ENCODE measurements around the gene PIEZO2.
"Not testable (repeated sequence)": the region's sequence is repeated elsewhere in the genome, so short reads cannot be mapped to it uniquely, and the experiment has no call there.

The PIEZO2 gene

DNA sequence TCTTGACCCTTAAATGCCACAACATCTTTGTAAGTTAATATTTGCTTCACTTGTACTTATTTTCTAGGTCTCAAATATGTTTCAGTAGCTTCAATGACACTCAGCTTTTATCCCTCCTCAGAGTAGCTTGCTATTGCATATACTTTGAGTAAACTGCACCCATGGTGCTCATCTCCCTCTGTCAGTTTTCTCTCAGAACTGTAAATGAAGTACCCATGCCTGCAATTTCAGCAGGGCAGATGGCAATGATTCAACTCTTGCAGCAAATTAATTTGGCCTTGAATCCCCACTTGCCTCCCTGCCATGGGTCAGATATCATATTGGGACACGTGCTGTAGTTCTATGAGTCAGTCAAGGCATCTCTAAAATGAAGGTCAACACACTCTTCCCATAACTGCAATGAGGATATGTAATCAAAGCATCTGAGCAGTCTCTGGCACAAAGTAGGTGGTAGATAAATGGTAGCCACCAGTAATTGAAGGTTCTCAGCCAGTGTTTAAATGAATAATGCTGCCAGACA, 225.8 kb downstream of the PIEZO2 start:
- DNase-seq: no peak

DNA sequence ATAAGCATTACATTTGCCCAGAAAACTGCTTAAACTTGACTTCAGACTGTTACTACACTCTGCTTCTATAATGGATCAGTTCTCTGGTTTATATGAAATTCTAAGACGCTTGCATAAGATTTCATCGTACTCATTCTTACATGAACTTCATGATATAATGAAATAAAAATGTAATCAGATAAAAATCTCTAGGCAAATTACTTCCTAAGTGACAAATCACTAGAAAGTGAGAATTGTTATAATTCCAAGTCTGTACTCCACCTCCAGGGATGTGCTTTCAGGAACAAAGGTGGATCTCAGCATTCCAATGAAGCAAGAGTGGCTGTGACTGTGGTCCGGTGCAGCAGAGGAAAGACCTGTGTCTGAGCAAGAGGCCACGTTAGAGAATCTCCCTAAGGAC, 226.2 kb downstream of the PIEZO2 start:
- DNase-seq: no peak

DNA sequence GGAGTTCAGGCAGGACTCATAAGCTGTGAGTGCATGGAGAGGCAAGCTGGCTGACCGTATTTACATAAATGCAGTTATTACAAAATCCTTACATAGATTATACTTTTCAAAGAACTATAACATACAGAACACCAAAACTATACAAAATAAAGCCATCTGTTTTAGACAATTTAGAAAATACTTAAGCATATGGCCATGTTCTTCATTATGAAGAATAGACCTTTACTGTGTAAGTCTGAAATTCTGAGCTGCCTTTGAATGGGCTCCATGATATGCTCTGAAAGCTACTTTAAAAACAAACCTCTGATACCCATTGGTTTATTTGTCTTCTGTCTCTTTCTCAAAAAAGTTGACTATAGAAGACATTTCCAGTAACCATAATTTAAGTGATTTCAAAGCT, 226.7 kb downstream of the PIEZO2 start:
- DNase-seq: not testable (repeated sequence)

DNA sequence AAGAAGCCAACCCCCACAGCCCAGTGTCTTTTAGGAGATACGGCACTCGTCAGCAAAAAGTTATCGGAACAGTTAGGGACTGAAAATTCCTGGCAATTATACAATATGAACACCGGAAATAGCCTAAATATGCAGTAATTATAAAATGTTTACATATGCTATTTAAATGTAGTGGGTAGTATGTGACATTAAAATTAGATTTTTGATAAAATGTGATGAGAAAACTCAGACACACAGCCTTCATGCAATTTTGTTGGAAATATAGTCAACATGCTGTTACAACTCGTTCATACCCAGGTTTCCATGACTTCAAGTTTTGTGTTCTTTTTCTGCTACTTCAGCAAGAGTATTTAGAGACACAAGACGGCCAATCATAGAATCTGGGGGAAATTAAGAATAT, 229.1 kb downstream of the PIEZO2 start:
- DNase-seq: not testable (repeated sequence)

DNA sequence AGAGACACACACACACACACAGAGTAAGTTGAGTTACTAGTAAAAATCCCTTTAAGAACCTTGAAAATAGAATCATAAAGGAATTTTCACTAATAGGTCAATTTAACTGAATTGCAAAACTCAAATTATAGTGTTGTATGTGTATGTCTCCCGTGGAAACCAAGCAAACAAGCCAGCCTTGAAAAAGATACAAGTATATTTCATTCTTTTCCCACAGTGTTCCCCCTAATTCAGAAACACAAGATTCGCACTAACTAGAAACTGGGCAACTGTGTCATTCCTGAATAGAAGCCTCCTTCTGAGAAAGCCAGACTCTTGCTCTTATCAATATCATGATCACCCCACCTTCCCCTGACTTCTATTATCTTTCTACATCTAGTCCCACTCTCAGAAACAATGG, 229.5 kb downstream of the PIEZO2 start:
- DNase-seq: no peak

DNA sequence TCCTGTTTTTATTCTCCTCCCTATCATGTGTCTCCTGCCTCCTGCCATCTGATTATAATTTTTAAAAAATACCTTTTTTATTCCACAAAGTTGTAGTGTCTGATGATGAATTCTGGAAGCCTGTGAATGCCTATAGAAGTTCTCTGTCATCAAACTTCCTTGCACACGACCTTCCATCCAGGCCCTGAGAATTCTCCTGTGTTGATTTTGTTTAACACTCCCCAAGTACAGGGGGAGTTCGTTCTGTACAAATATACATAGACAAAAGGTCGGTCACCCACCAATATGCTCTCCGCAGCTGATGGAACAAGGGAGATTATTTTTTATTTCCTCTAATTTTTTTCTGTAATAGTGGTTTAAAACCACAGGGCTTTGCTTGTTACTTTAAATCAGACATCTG, 232.5 kb downstream of the PIEZO2 start:
- DNase-seq: no peak

DNA sequence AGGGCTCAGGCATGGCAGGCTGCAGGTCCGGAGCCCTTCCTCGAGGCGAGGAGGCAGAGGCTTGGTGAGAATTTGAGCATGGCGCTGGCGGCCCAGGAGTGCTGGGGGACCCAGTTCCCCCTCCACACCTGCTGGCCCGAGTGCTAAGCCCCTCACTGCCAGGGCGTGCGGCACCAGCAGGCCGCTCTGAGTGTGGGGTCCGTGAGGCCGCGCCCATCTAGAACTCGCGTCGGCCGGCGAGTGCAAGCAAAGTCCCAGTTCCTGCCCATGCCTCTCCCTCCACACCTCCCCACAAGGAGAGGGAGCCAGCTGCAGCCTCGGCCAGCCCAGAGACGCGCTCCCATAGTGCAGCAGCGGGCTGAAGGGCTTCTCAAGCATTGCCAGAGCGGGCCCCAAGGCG, 233.0 kb downstream of the PIEZO2 start:
- DNase-seq: no peak

DNA sequence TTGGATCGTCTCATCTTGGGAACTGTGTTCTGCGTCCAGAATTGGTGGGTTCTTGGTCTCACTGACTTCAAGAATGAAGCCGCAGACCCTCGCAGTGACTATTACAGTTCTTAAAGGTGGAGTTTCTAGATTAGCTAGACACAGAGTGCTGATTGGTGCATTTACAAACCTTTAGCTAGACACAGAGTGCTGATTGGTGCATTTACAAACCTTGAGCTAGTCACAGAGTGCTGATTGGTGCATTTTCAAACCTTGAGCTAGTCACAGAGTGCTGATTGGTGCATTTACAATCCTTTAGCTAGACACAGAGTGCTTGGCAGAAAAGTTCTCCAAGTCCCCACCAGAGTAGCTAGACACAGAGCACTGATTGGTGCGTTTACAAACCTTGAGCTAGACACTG, 233.6 kb downstream of the PIEZO2 start:
- not testable (repeated sequence) for DNase-seq

DNA sequence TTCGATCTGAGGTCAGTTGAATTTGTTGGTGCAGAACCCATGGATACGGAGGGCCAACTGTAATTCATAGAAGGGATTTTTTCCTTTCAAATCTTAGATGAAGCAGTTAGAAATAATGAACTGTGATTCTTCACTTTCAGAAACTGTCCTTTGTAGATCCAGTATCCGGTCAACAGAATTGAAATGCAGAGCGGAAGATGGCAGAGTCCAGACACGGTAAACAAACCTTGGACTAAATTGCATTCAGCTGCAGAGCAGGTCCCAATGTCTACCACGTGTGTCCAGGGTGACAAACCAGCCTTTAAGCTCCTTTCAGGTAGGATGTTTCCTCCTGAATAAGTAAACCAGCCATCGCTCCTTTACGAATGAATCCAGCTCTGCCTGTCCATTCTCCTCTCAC, 234.8 kb downstream of the PIEZO2 start:
- DNase-seq: not testable (repeated sequence)

DNA sequence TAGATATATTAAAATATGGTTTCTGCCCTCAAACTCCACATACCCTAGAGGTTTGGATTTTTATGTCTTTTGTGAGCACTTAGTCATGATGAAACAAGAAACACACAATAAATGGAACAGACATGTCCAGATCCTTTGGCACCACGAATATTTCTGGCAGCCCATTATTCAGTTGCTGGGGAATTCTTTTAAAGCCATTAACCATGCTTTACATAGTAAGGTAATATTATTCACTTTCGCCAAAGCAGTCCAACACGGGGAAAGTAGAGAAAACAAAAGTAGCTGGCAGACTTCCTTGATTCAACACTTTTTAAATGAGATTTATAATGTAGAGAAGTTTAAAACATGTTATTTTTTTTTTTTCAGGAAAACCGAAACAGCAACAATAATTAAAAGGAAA, 235.4 kb downstream of the PIEZO2 start:
- no peak for DNase-seq

DNA sequence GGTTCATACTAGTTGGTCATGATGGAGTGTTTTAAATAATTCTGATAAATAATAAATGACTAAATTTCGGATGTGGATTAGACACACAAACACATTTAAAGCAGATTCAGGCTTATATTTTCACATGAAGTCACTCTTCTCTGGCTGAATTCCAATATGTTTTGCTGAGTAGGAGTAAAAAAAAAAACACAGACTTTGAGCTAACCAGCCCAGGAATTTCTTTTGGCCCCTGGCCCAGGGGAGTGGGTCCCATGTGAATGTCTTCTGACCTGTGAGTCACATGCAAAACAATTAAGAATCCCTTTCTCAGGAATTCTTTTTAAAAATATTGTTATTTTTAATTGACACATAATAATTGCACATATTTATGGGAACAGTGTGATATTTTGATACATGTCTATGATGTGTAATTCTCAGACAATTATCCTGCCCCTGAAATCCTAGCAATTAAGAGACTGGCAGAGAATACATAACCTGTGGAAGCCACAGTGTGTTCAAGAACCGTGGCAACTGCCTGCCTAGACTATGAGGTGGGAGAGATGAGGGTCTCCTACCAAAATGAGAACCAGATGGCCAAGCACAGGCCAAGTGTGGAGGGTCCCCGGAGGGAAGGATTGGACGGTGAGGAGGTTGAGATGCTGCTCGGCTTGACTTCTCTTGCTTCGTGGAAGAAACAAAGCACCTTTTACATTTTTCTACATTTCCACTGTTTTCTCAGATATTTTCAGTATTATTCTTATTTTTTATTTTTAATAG, 236.4 kb downstream of the PIEZO2 start:
- peak in 1 of 2 experiments; percentile 15 for DNase-seq

DNA sequence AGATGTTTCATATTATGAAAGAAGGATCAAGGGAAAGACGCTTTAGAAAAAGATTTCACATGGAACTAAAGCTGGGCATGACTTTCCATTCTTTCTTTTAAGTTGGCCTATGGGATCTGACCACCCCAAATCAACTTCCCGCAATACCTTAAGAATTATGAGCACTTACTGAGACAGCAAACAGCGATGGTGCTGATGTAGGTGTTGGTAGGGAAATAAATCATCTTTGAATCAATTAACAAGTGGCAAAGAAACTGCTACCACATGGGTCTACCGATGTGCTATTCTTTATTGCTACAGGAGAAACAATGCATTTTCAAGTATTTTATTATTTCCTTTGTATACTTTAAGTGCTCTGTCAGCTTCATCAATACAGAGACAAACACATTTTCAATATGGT, 239.6 kb downstream of the PIEZO2 start:
- DNase-seq: no peak

DNA sequence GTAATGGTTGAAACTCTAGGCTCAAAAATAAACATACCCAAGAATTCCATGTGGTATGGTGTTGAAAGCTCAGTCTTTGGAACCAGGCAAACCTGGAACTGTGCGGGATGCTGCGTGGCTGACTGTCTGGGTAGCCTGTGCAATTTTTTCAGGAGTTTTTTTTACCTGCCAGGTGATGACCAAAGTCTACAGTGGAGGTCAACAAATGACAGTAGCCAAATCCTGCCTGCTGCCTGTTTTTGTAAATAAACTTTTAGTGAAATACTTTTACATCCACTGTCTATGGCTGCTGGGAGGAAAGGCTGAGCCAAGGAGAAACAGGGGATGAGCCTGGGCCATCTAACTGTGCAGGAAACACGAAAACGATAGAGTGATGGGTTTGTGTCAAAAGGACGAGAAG, 240.6 kb downstream of the PIEZO2 start:
- DNase-seq: no peak

DNA sequence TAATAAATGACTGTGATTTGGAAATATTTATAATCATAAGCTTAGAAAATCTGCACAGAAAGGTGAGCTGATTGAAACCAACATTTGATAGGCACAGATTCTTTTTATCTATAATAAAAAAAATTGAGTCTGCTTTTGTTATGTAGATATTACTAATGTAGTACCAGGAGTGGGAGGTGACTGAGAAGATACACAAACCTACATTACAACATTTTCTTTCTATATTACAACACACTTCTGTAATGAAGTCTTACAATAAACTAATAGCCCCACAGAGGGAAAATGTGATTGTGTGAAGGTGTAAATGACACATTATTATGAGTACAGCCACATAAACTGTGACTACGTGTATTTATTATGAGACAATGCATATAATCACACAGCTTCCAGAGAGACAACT, 241.6 kb downstream of the PIEZO2 start:
- no peak for DNase-seq

DNA sequence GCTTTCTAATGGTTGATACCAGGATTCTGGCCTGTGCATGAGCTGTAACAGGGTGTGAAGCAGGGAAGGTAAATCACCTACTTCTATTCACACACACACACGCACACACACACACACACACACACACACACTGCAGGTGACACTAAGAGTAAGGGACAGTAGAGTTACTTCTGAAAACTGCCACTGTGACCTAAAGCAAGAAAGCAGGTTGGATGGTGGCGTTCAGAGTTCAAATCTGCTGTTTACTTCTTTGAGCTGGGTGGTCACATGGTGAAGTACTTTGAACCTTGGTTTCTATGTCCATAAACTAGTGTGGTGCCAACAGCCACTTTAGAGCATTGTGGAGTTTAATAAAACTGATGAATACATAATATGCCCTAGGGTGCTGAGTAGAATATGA, 248.0 kb downstream of the PIEZO2 start:
- DNase-seq: no peak

DNA sequence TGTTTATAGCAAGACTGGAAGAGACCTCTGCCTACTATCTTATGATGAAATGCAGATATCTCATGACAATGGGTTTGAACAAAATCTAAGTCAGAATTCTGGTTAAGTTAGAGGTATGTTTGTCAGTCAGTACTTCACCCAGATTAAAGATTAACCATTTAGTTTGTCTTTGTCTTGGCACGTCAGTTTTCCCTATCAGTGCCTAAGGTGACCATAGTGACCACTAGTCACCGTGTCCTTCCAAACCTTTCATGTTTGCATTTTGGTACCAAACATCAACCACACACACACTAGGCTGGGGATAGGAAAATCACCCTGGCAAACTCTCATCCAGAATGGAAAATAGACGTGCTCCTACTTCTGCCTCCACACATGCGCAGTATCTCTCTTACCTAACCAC, 248.9 kb downstream of the PIEZO2 start:
- no peak for DNase-seq

DNA sequence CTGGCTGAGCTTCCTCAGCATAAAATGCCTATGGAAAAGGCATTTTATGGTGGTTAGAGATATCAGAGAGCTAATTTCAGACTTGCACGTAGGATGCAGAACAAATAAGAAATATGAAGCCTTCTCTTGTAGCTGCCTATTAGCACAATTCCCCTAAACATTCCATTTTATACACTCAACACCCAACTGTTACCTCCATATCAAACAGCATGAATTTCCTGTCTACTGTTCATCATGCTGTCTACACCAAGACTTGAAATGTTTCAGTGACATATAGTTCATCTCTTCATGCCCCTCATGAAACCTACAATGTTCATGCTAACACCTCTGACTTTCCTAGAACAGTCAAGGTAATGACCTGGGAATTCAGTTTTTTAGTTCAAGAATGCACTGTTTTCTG, 249.9 kb downstream of the PIEZO2 start:
- DNase-seq: no peak

DNA sequence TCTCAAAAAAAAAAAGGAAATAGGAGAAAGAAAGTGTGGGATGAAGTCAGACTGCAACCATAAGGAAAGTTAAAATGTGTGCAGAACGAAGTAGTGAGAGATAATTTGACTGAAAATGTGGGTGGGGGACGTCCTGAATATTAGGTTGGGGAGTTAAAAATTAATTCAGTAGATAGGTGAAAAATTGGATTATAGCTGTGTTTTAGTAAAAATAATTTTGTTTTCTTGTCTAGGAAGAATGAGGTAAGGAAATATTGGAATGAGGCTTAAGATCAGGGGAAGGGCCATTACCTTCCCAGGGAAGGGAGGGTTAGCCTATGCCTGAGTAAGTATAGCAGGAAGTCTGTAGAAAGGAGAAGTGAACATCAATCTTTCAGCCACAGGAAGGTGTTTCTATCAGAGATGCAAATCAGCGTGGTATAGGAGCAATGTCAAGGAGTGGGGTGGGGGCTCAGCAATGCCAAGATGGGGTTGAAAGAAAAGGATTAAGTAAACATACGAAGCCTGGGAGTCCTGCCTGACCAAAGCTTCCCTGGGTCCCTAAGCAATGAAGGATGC, 250.9 kb downstream of the PIEZO2 start:
- DNase-seq: no peak

DNA sequence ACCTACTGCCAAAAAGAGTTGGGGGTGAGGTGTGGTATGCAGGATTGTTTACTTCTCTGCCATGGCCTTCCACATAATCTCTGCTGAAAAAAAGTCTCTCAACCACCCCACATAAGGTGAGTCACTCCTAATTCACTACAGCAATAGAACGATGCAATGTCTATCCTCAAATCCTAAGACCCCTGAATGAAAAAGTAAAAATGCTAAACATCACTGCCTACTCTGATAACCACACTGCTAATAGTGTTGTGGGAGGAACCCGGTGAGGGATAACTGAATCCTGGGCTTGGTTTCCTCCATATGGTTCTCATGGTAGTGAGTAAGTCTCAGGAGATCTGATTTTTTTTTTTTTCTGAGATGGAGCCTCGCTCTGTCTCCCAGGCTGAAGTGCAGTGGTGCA, 252.5 kb downstream of the PIEZO2 start:
- no peak for DNase-seq

DNA sequence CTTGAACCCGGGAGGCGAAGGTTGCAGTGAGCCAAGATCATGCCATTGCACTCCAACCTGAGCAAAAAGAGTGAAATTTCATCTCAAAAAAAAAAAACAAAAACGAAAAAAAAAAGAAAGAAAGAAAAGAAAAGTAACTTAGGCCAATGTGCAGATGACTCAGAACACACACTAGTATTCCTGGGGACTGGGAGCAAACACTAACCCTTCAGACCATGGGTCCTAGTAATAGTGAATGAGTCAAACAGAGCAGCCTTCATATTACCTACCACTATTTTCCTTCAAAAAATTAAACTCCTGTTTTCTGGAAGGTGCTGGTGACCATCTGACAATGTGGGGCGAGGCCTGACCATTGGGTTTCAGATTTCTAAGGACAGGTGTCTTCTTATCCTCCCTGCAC, 253.4 kb downstream of the PIEZO2 start:
- no peak for DNase-seq

DNA sequence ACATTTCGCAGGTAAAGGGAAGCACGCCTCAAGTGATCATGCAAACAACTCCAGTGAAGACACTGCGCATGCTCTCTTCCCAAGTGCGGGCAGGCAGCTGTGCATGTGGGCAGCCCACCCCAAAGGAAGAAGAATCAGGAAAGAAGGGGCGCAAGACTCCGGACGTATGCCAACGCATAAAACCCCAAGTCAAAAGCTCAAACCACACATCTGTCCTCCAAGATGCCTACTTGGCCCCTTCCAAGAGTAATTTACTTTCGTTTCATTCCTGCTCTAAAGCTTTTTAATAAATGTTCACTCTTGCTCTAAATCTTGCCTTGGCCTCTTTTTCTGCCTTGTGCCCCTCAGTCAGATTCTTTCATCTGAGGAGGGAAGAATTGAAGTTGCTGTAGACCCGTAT, 254.9 kb downstream of the PIEZO2 start:
- no peak for DNase-seq

DNA sequence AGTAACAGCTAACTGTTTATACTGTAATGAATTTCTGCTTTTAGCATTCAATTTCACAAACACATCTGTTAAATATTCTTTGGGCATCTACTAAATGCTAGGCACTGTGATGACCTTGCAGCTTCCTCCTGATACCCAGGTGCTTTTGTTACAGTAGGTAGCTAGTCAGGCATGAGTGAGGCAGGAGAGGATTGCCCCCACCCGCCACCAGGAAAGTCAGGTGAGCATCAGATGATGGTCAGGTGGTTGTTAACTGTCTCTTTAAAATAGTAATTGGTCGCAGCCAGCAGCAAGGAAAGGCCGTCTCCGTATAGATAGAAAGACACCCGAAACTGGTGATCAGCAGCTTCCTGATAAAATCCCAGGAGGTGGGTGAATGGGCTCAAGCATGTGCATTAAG, 255.6 kb downstream of the PIEZO2 start:
- no peak for DNase-seq

DNA sequence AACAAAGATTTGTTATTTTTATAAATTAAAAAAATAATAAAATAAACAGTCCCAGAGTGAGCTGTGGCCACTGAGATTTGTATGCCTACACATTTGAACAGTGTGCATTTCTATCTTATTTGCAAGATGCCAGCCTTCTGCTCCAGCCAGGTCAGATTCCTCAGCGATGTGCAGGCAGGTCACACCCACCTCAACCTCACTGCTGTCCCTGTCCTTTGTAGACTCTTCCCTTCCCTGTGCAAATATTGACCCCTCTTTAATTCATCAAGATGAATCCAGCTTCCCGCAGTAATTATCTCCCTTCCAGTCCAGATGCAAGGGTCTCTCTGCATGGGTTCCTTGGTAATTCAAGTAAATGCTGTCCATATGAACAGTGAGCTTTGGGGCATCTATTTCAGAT, 256.2 kb downstream of the PIEZO2 start:
- no peak for DNase-seq

DNA sequence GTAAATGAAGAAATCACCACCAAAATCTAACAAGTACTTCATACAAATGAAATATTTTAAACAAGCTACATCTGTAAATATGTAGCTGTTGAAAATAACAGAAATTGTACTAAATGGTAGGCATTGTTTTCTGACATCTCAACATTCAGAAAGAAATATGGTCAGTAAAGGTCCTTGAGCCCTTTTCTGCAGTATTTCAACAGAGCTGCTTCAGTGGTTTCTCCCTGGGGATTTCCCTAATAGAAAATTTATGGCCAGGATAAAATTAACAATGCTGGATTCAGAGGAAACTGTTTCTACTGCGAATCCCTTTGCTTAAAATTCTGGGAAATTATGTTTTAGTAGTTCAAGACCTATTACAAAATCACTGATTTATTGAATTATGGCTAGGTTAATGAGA, 256.6 kb downstream of the PIEZO2 start:
- no peak for DNase-seq

DNA sequence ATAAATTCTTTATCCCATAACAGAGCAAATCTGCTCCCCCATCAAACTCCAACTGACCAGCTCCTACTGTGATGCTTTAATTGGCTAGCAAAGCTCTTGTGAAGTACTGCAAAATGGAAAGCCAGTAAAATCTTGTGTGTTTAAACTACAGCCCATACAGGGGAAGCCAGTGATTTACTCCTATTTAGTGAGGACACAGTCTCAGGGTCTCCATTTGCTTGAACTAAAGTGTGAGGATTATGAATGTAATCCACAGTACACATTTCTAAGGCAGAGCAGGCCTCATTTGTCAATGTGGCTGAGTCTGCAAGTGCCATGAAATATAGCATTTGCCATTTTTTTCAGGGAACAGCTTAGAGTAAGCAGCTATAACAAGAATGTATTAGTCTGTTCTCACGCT, 259.3 kb downstream of the PIEZO2 start:
- DNase-seq: no peak
